Uterus (tissue), 2 donors: ENCODE measurements around the gene TNRC18.

Source experiments
- POLR2A ChIP-seq, 2 donors: fragments of 450-650 bp; IDR thresholded peaks; one replicate each; pipeline ENCODE4 v1.6.1; 2016; ENCODE audit warnings: antibody characterized with exemption in 2 of 2, mild to moderate bottlenecking in 1 of 2, moderate library complexity in 1 of 2
- TF ChIP-seq, protein P1 (sequence below), 4 experiments: fragments of 200-600 bp in 2 of 4; fragments of 450-650 bp in 2 of 4; sonication (generic) in 2 of 4; IDR thresholded peaks; one replicate each; pipeline ENCODE4 v1.5.1; 2016 to 2019; ENCODE audit warnings: antibody characterized with exemption in 4 of 4, mild to moderate bottlenecking in 2 of 4, moderate library complexity in 1 of 4

DNA sequence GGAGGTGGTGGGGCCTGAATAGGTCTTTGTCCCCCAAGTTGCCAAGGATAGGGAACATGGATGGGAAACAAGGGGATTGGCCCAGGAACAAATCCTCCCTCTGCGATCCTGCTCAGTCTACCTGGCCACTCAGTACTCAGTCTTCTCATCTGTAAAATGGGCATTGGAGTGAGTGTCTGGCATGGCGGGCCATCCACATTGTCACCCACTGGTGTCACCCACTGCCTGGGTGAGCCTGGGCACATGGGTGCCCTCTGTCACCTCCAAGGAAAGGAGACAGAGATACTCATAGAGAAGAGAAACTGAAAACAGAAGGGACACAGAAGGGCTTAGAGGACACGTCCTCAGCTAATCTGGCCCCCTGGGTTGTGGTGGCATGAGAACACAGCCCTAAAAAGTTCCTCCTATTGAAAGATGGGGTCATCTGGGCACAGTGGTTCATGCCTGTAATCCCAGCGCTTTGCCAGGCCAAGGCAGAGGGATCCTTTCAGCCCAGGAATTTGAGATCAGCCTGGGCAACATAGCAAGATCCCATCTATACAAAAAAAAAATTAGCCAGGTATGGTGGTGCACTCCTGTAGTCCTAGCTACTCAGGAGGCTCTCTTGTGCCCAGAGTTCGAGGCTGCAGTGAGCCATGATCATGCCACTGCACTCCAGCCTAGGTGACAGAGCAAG is 12.5 kb upstream of the TNRC18 start:
- TF ChIP-seq, protein P1, sequence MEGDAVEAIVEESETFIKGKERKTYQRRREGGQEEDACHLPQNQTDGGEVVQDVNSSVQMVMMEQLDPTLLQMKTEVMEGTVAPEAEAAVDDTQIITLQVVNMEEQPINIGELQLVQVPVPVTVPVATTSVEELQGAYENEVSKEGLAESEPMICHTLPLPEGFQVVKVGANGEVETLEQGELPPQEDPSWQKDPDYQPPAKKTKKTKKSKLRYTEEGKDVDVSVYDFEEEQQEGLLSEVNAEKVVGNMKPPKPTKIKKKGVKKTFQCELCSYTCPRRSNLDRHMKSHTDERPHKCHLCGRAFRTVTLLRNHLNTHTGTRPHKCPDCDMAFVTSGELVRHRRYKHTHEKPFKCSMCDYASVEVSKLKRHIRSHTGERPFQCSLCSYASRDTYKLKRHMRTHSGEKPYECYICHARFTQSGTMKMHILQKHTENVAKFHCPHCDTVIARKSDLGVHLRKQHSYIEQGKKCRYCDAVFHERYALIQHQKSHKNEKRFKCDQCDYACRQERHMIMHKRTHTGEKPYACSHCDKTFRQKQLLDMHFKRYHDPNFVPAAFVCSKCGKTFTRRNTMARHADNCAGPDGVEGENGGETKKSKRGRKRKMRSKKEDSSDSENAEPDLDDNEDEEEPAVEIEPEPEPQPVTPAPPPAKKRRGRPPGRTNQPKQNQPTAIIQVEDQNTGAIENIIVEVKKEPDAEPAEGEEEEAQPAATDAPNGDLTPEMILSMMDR (IDR thresholded peaks at IDR 0.05), result no peak
- TF ChIP-seq POLR2A (IDR thresholded peaks at IDR 0.05), result no peak
